PC-3 (cell line): ENCODE measurements around the gene LRRC51. TPM values are rescaled to one million over a fixed set of nuclear protein-coding genes. Genes with fewer than 3 reads are reported as not detected.

ENCODE experiments used
- ATAC-seq: fragments of 200-7000 bp; cut with Tn5 transposase; 2 replicates; pipeline ENCODE4 v1.9.1; 2020; ENCODE audit warnings: mild to moderate bottlenecking, moderate library complexity
- BruUV-seq: library from RNA; stranded (reverse); fragments of 400-500 nt; replicated peaks from 2 replicates; lab custom pipeline; 2021; lab: Mats Ljungman, UMichigan
- CTCF ChIA-PET: fragments of 300-600 bp; sonication (Branson Sonifier 250); formaldehyde crosslinking; loops from one replicate; lab custom pipeline; 2022; ENCODE audit warnings: antibody characterized with exemption; lab: Charles Lee
- POLR2A ChIA-PET: fragments of 300-600 bp; sonication (Branson Sonifier 250); formaldehyde crosslinking; loops from one replicate; lab custom pipeline; 2022; ENCODE audit warnings: antibody characterized with exemption; ENCODE audit not compliant: unreplicated experiment; lab: Charles Lee
- DNase-seq: peaks from one replicate; pipeline ENCODE4 v3.0.0-alpha.2; 2015
- H2AFZ ChIP-seq: fragments of 300-600 bp; sonication (generic); 2 replicates; pipeline ENCODE4 v1.6.0; 2016; ENCODE audit warnings: antibody characterized with exemption, low read length
- H3F3A ChIP-seq: fragments of 300-600 bp; sonication (generic); one replicate; pipeline ENCODE4 v1.6.0; 2017; ENCODE audit warnings: antibody characterized with exemption, low read length, control low read depth, mild to moderate bottlenecking; ENCODE audit not compliant: unreplicated experiment
- H3K27ac ChIP-seq: fragments of 300-600 bp; sonication (generic); 2 replicates; pipeline ENCODE4 v1.5.1; 2016; ENCODE audit warnings: mild to moderate bottlenecking, low read length
- H3K27me3 ChIP-seq: fragments of 300-600 bp; sonication (generic); 2 replicates; pipeline ENCODE4 v1.6.1; 2016; ENCODE audit warnings: low read length, mixed read lengths
- H3K36me3 ChIP-seq: fragments of 300-600 bp; sonication (generic); 2 replicates; pipeline ENCODE4 v1.6.1; 2016; ENCODE audit warnings: low read depth, mixed run types, low read length, mixed read lengths
- H3K4me1 ChIP-seq: fragments of 300-600 bp; sonication (generic); 2 replicates; pipeline ENCODE4 v1.5.1; 2016; ENCODE audit warnings: low read length; ENCODE audit not compliant: insufficient read depth
- H3K4me2 ChIP-seq: fragments of 300-600 bp; sonication (generic); 2 replicates; pipeline ENCODE4 v1.6.0; 2016; ENCODE audit warnings: low read length
- H3K4me3 ChIP-seq: fragments of 300-600 bp; sonication (generic); 2 replicates; pipeline ENCODE4 v1.5.1; 2016; ENCODE audit warnings: mild to moderate bottlenecking, low read length, mixed read lengths
- H3K79me2 ChIP-seq: fragments of 300-600 bp; sonication (generic); 2 replicates; pipeline ENCODE4 v1.6.1; 2017; ENCODE audit warnings: low read length, mixed read lengths
- H3K9ac ChIP-seq: fragments of 300-600 bp; sonication (generic); 2 replicates; pipeline ENCODE4 v1.6.0; 2016; ENCODE audit warnings: mild to moderate bottlenecking, low read length
- H3K9me2 ChIP-seq: fragments of 300-600 bp; sonication (generic); replicated peaks from 2 replicates; pipeline ENCODE4 v1.6.1; 2016; ENCODE audit warnings: mixed run types, low read length, mixed read lengths
- H3K9me3 ChIP-seq: fragments of 300-600 bp; sonication (generic); 2 replicates; pipeline ENCODE4 v1.6.1; 2016; ENCODE audit warnings: low read length, mixed read lengths
- H4K20me1 ChIP-seq: fragments of 300-600 bp; sonication (generic); 2 replicates; pipeline ENCODE4 v1.6.1; 2016; ENCODE audit warnings: low read length, mixed read lengths
- CTCF ChIP-seq: fragments of 300-600 bp; sonication (generic); conservative IDR thresholded peaks from 2 replicates; pipeline ENCODE4 v1.5.1; 2017; ENCODE audit warnings: antibody characterized with exemption, low read depth, mild to moderate bottlenecking, low read length
- EZH2 ChIP-seq: fragments of 300-600 bp; sonication (generic); IDR thresholded peaks from one replicate; pipeline ENCODE4 v1.6.1; 2017; ENCODE audit warnings: antibody characterized with exemption, mild to moderate bottlenecking, low read length; ENCODE audit not compliant: unreplicated experiment
- EZH2phosphoT487 ChIP-seq: fragments of 300-600 bp; sonication (generic); IDR thresholded peaks from 2 replicates; pipeline ENCODE4 v1.6.1; 2018; ENCODE audit warnings: mild to moderate bottlenecking, antibody characterized with exemption, low read length, borderline replicate concordance
- intact Hi-C: fragments of 100-400 bp; cut with micrococcal nuclease; formaldehyde crosslinking; loops from 2 replicates; pipeline ENCODE4 v1.9.0; 2023
- total RNA-seq: library from RNA; depleted of rRNA; stranded (reverse); fragments of >200 nt; gene quantifications from 2 replicates; pipeline ENCODE4 v1.2.3, GENCODE V29; 2014

Gene LRRC51
- total RNA-seq, 1 experiment from 2014 or later: 5.8 TPM

- H4K20me1 ChIP-seq: peaks cover 21% of the 10 kb centered on the region; the same call in 1 of the 2 replicates
- no peak overlapping the region for H3K4me3 ChIP-seq
- ChIA-PET POLR2A (no interaction called here), CTCF (interaction anchor here (0.7 kb wide), 1 partner anchor 470 kb away, joined by 3 read pairs; no protein-coding TSS in a partner anchor)
- no peak for TF ChIP-seq CTCF
- no peak for TF ChIP-seq EZH2
- TF ChIP-seq EZH2phosphoT487: no peak
- H3K9ac ChIP-seq: no peak overlapping the region
- ATAC-seq (no peak), DNase-seq (no peak)
- H3K4me1 ChIP-seq: peaks cover 36% of the 10 kb centered on the region
- no peaks in the 10 kb centered on the region for H3K9me2 ChIP-seq
- H3K36me3 ChIP-seq: peaks cover 31% of the 10 kb centered on the region; the same call in 1 of the 2 replicates
- no peaks in the 10 kb centered on the region for H3F3A ChIP-seq
- intact Hi-C loops: no loop called here
- no peak overlapping the region for H3K27ac ChIP-seq
- H3K9me3 ChIP-seq: no peaks in the 10 kb centered on the region
- peaks cover 80% of the 10 kb centered on the region for H3K79me2 ChIP-seq
- H3K4me2 ChIP-seq: no peak overlapping the region
- no peaks in the 10 kb centered on the region for H3K27me3 ChIP-seq
- no TSS peak for BruUV-seq
- H2AFZ ChIP-seq: no peak overlapping the region
Observed at GRCh38 chr11:72067676-72068075, 13.0 kb upstream of the LRRC51 start.

DNA sequence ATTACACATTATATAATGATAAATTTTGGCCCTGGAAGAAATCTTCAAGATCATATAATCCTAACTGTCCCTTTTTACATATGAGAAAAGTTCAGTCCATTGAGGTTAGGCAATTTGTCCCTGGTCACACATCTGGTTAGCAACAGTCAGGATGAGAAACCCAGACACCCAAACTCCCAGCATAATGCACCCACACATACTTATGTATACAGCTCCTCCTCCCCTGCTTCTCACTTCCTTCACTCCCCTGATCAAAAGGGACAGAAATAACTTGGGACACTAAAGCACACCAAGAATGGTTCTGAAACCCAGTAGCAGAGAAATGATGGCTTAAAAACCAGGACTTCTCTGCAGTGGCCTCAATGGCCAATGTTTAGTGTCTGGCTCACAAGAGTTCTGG lies 11.4 kb upstream of the LRRC51 start:
- no peaks in the 10 kb centered on the region for H3K27me3 ChIP-seq
- no TSS peak for BruUV-seq
- H3K9me2 ChIP-seq: no peaks in the 10 kb centered on the region
- DNase-seq: no peak
- CTCF ChIA-PET: no interaction called here
- H4K20me1 ChIP-seq: peaks cover 21% of the 10 kb centered on the region; the same call in 1 of the 2 replicates
- H3K36me3 ChIP-seq: peaks cover 31% of the 10 kb centered on the region; the same call in 1 of the 2 replicates
- no peaks in the 10 kb centered on the region for H3K9me3 ChIP-seq
- H3K4me2 ChIP-seq: peak overlapping the region; percentile 68
- intact Hi-C loops: no loop called here
- no peaks in the 10 kb centered on the region for H3F3A ChIP-seq
- H3K79me2 ChIP-seq: peaks cover 90% of the 10 kb centered on the region
- H3K4me3 ChIP-seq: no peak overlapping the region
- peaks cover 45% of the 10 kb centered on the region for H3K4me1 ChIP-seq
- H3K27ac ChIP-seq: peak overlapping the region; percentile 61
- 0 out of 2 replicates have a peak overlapping the region, but pooled peaks have one; percentile 17 for H2AFZ ChIP-seq
- ATAC-seq: no peak
- POLR2A ChIA-PET: interaction anchor here (0.8 kb wide), 1 partner anchor 29 kb away, joined by 4 read pairs; no protein-coding TSS in a partner anchor
- H3K9ac ChIP-seq: no peak overlapping the region
- TF ChIP-seq CTCF: no peak
- no peak for TF ChIP-seq EZH2
- no peak for TF ChIP-seq EZH2phosphoT487

- Histone ChIP-seq H4K20me1 (peaks cover 21% of the 10 kb centered on the region; the same call in 1 of the 2 replicates), H3K9ac (peak overlapping the region; percentile 30; the same call in 1 of the 2 replicates), H3K27ac (peak overlapping the region; percentile 61), H2AFZ (0 out of 2 replicates have a peak overlapping the region, but pooled peaks have one; percentile 17), H3F3A (no peaks in the 10 kb centered on the region), H3K36me3 (peaks cover 31% of the 10 kb centered on the region; the same call in 1 of the 2 replicates), H3K4me2 (peak overlapping the region; percentile 68), H3K4me1 (peaks cover 45% of the 10 kb centered on the region), H3K4me3 (peak overlapping the region; percentile 26; the same call in 1 of the 2 replicates), H3K79me2 (peaks cover 92% of the 10 kb centered on the region), H3K9me3 (no peaks in the 10 kb centered on the region), H3K27me3 (no peaks in the 10 kb centered on the region), H3K9me2 (no peaks in the 10 kb centered on the region)
- no TSS peak for BruUV-seq
- TF ChIP-seq CTCF: no peak
- no peak for TF ChIP-seq EZH2
- TF ChIP-seq EZH2phosphoT487: no peak
- ChIA-PET POLR2A (interaction anchor here (0.8 kb wide), 1 partner anchor 29 kb away, joined by 4 read pairs; no protein-coding TSS in a partner anchor), CTCF (no interaction called here)
- ATAC-seq (peak; percentile 94), DNase-seq (peak; percentile 90)
- intact Hi-C loops: no loop called here
Observed at GRCh38 chr11:72069787-72070251, 10.8 kb upstream of the LRRC51 start.
